Cardiac muscle cell (in vitro differentiated cells and primary cell): Measurements from ENCODE around the gene MTARC1. TPM values are rescaled to one million over a fixed set of nuclear protein-coding genes. Genes with fewer than 3 reads are reported as not detected.
A peak's percentile ranks its signal among the peaks of the same experiment; 100 is the strongest.

Experiments used
- DNase-seq, 2 donors: peaks; one replicate each; pipeline versions ENCODE4 v3.0.0 to v3.0.0-alpha.2; 2010 to 2017; ENCODE audit warnings: low read depth in 1 of 2, low spot score in 1 of 2
- H3K27ac ChIP-seq: fragments of 200-600 bp; sonication (generic); 2 replicates; pipeline ENCODE4 v1.5.1; 2016
- H3K27me3 ChIP-seq: fragments of 200-600 bp; sonication (generic); 2 replicates; pipeline ENCODE4 v1.6.0; 2016; ENCODE audit warnings: control low read depth
- H3K36me3 ChIP-seq: fragments of 200-600 bp; sonication (generic); 2 replicates; pipeline ENCODE4 v1.5.1; 2016; ENCODE audit warnings: control low read depth
- H3K4me1 ChIP-seq: fragments of 200-600 bp; sonication (generic); 2 replicates; pipeline ENCODE4 v1.8.1; 2017; ENCODE audit warnings: low read depth, mild to moderate bottlenecking, mixed run types
- H3K4me3 ChIP-seq: fragments of 200-600 bp; sonication (generic); 2 replicates; pipeline ENCODE4 v1.5.1; 2016; ENCODE audit warnings: mild to moderate bottlenecking
- H3K9me3 ChIP-seq: fragments of 200-600 bp; sonication (generic); 2 replicates; pipeline ENCODE4 v1.5.1; 2017; ENCODE audit warnings: low read depth, mild to moderate bottlenecking, control low read depth
- CTCF ChIP-seq: IDR thresholded peaks from 2 replicates; pipeline ENCODE4 v1.5.1; 2012; ENCODE audit warnings: low read depth, mild to moderate bottlenecking, low read length
- polyA plus RNA-seq: library from polyadenylated mRNA; unstranded; fragments of >200 nt; fragmentation: Nextera tagmentation; extraction: Ambion mirVana; gene quantifications from 2 replicates; pipeline ENCODE4 v1.2.1, GENCODE V29; 2016
- total RNA-seq: library from RNA; depleted of rRNA; stranded (reverse); fragments of >200 nt; gene quantifications from 2 replicates; pipeline ENCODE4 v1.2.3, GENCODE V29; 2016

Gene MTARC1
- 4.5 and 5.5 TPM in 2 replicates for total RNA-seq
- 15.8 and 16.3 TPM in 2 replicates for polyA plus RNA-seq

DNA sequence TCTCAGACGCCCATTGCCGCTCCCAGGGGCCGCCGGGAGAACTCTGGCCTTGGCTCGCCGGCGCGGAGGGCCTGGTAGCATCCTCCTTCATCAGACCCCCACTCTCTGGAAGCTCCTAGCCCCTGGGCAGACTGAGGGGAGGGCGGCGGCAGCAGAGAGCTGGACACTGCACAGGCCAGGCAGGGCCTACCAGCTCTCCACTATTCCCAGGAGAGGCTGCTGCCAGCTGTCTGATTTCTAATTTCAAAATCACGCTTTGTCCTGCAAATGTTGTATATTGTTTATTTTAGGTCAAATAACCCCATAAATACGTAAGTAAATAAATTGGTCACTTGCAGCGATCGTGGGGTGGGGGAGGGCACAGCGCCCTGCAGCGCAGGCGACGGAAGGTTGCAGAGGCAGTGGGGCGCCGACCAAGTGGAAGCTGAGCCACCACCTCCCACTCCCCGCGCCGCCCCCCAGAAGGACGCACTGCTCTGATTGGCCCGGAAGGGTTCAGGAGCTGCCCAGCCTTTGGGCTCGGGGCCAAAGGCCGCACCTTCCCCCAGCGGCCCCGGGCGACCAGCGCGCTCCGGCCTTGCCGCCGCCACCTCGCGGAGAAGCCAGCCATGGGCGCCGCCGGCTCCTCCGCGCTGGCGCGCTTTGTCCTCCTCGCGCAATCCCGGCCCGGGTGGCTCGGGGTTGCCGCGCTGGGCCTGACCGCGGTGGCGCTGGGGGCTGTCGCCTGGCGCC lies at the start of gene MTARC1:
Gene MTARC1, plus strand, starts transcription at position 577 of the 732 bp plus-strand sequence. Its CDS starts 32 bp downstream, at position 609.
- peak; percentile 76 to 90 for DNase-seq
- H3K27ac ChIP-seq = peak within 1 kb of the TSS; percentile 66
- no peaks in the 10 kb centered on the region for H3K27me3 ChIP-seq
- peak within 1 kb of the TSS; percentile 66 for H3K4me3 ChIP-seq
- H3K36me3 ChIP-seq = peaks cover 23% of the 10 kb centered on the region
- no peaks in the 10 kb centered on the region for H3K9me3 ChIP-seq
- TF ChIP-seq CTCF = no peak
- peaks cover 13% of the 10 kb centered on the region for H3K4me1 ChIP-seq

- no peaks in the 10 kb centered on the region for H3K9me3 ChIP-seq
- no peak overlapping the region for H3K27ac ChIP-seq
- no peak for TF ChIP-seq CTCF
- no peaks in the 10 kb centered on the region for H3K4me1 ChIP-seq
- H3K27me3 ChIP-seq = no peaks in the 10 kb centered on the region
- no peaks in the 10 kb centered on the region for H3K36me3 ChIP-seq
- no peak for DNase-seq
- H3K4me3 ChIP-seq = no peak overlapping the region
These were observed 45.4 kb upstream of the MTARC1 start for GRCh38 chr1:220741349-220741748.

DNA sequence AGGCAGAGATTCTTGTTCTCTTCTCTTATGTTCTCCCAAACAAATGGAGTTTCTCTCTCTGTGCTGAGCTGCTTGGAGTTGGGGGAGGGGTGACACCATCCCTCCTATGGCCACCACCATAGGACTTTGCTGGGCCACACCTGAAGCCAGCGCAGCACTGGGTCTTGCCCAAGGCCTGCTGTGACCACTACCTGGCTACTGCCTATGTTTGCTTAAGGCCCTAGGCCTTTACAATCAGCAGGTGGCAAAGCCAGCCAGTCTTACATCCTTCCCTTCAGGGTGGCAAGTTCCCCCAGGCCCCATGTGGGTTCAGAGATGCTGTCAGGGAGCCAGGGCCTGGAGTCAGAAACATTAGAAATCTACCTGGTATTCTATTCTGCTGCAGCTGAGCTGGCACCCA lies 44.9 kb upstream of the MTARC1 start:
- Histone ChIP-seq H3K27me3 (no peaks in the 10 kb centered on the region), H3K27ac (no peak overlapping the region), H3K36me3 (no peaks in the 10 kb centered on the region), H3K4me1 (no peaks in the 10 kb centered on the region), H3K9me3 (no peaks in the 10 kb centered on the region), H3K4me3 (no peak overlapping the region)
- TF ChIP-seq CTCF = no peak
- DNase-seq = no peak

- H3K27ac ChIP-seq = no peak overlapping the region
- DNase-seq = no peak
- H3K4me3 ChIP-seq = no peak overlapping the region
- H3K4me1 ChIP-seq = peaks cover 5% of the 10 kb centered on the region
- no peak for TF ChIP-seq CTCF
- H3K27me3 ChIP-seq = no peaks in the 10 kb centered on the region
- no peaks in the 10 kb centered on the region for H3K9me3 ChIP-seq
- H3K36me3 ChIP-seq = no peaks in the 10 kb centered on the region
These were observed 44.2 kb upstream of the MTARC1 start for GRCh38 chr1:220742520-220742919.

GRCh38 chr1:220746851-220747250 lies 39.9 kb upstream of the MTARC1 start:
- no peak for TF ChIP-seq CTCF

More at GRCh38 chr1:220746851-220747250, 39.9 kb upstream of the MTARC1 start:
- peak overlapping the region; percentile 72 for H3K27ac ChIP-seq
- no peak overlapping the region for H3K4me3 ChIP-seq
- H3K36me3 ChIP-seq = no peaks in the 10 kb centered on the region
- peaks cover 29% of the 10 kb centered on the region for H3K4me1 ChIP-seq
- H3K27me3 ChIP-seq = no peaks in the 10 kb centered on the region
- H3K9me3 ChIP-seq = no peaks in the 10 kb centered on the region
- DNase-seq = no peak
